SK-N-MC (cell line): Measurements from ENCODE around the gene ADAMTS17.

ENCODE experiments used
- EZH2 ChIP-seq: fragments of 200-600 bp; sonication (generic); IDR thresholded peaks from one replicate; pipeline ENCODE4 v1.6.1; 2017; ENCODE audit warnings: antibody characterized with exemption
- POLR2AphosphoS5 ChIP-seq: IDR thresholded peaks from 2 replicates; pipeline ENCODE4 v1.6.1; 2012; ENCODE audit warnings: mild to moderate bottlenecking, low read depth, low read length, borderline replicate concordance

GRCh38 chr15:99955181-99955525 lies 386.6 kb downstream of the ADAMTS17 start:
- TF ChIP-seq EZH2 (no peak), POLR2AphosphoS5 (no peak)
